HepG2 (cell line): ENCODE data around the gene FANCG. TPM values are rescaled to one million over a fixed set of nuclear protein-coding genes. Genes with fewer than 3 reads are reported as not detected.

Experiments
- CREB1 ChIP-seq, 2 experiments: fragments of 450-650 bp in 1 of 2; IDR thresholded peaks; 2 replicates each; pipeline ENCODE4 v1.6.1; 2016 to 2017; ENCODE audit warnings: control low read depth in 1 of 2, mild to moderate bottlenecking in 1 of 2, missing compliant biosample characterization in 1 of 2, missing genetic modification characterization in 1 of 2
- EP300 ChIP-seq, 3 experiments: sonication (generic) in 1 of 3; formaldehyde crosslinking in 1 of 3; IDR thresholded peaks; 2 replicates each; pipeline versions ENCODE4 v1.5.1 to v1.6.1; 2011 to 2020; ENCODE audit warnings: low read depth in 2 of 3, low read length in 2 of 3, borderline replicate concordance in 1 of 3, improper control_type of control experiment in 1 of 3, mild to moderate bottlenecking in 1 of 3, missing genetic modification reagents in 1 of 3, moderate library complexity in 1 of 3
- HMG20B ChIP-seq: conservative IDR thresholded peaks from 2 replicates; pipeline ENCODE4 v1.6.1; 2016; ENCODE audit warnings: missing genetic modification reagents, missing compliant biosample characterization
- HMGA1 ChIP-seq: sonication (generic); formaldehyde crosslinking; conservative IDR thresholded peaks from 2 replicates; pipeline ENCODE4 v1.4.0; 2020; ENCODE audit warnings: missing genetic modification reagents
- HOXA3 ChIP-seq: sonication (generic); formaldehyde crosslinking; IDR thresholded peaks from 2 replicates; pipeline ENCODE4 v1.5.0; 2020; ENCODE audit warnings: missing genetic modification reagents
- JUN ChIP-seq: sonication (generic); formaldehyde crosslinking; IDR thresholded peaks from 2 replicates; pipeline ENCODE4 v1.4.0; 2020; ENCODE audit warnings: mild to moderate bottlenecking, missing genetic modification reagents
- JUND ChIP-seq: sonication (generic); formaldehyde crosslinking; IDR thresholded peaks from 2 replicates; pipeline ENCODE4 v1.8.0; 2022; ENCODE audit warnings: mild to moderate bottlenecking, missing genetic modification reagents
- KDM4B ChIP-seq: sonication (generic); formaldehyde crosslinking; IDR thresholded peaks from 2 replicates; pipeline ENCODE4 v1.4.0; 2020; ENCODE audit warnings: missing genetic modification reagents
- KLF15 ChIP-seq: sonication (generic); formaldehyde crosslinking; IDR thresholded peaks from 2 replicates; pipeline ENCODE4 v1.8.1; 2023; ENCODE audit warnings: borderline replicate concordance, mild to moderate bottlenecking, inconsistent platforms, missing genetic modification reagents, mixed read lengths
- MED1 ChIP-seq: sonication (generic); formaldehyde crosslinking; IDR thresholded peaks from 2 replicates; pipeline ENCODE4 v1.4.0; 2020; ENCODE audit warnings: missing genetic modification reagents
- NCOA5 ChIP-seq: sonication (generic); formaldehyde crosslinking; IDR thresholded peaks from 2 replicates; pipeline ENCODE4 v1.4.0; 2020; ENCODE audit warnings: missing genetic modification reagents
- PAX8 ChIP-seq: sonication (generic); formaldehyde crosslinking; IDR thresholded peaks from 2 replicates; pipeline ENCODE4 v1.8.0; 2022; ENCODE audit warnings: mild to moderate bottlenecking, missing genetic modification reagents, borderline replicate concordance
- SMYD3 ChIP-seq: sonication (generic); formaldehyde crosslinking; IDR thresholded peaks from 2 replicates; pipeline ENCODE4 v1.8.1; 2023; ENCODE audit warnings: mild to moderate bottlenecking, missing genetic modification reagents
- TOE1 ChIP-seq: sonication (generic); formaldehyde crosslinking; IDR thresholded peaks from 2 replicates; pipeline ENCODE4 v1.4.0; 2020; ENCODE audit warnings: mild to moderate bottlenecking, missing genetic modification reagents
- ZBTB7B ChIP-seq: sonication (generic); formaldehyde crosslinking; IDR thresholded peaks from 2 replicates; pipeline ENCODE4 v1.4.0; 2020; ENCODE audit warnings: missing genetic modification reagents
- ZNF274 ChIP-seq: sonication (generic); formaldehyde crosslinking; IDR thresholded peaks from 2 replicates; pipeline ENCODE4 v1.5.1; 2020; ENCODE audit warnings: mild to moderate bottlenecking, missing genetic modification reagents
- ZNF276 ChIP-seq: sonication (generic); formaldehyde crosslinking; IDR thresholded peaks from 2 replicates; pipeline ENCODE4 v1.4.0; 2020; ENCODE audit warnings: mild to moderate bottlenecking, low read depth, missing genetic modification reagents
- ZNF431 ChIP-seq: sonication (generic); formaldehyde crosslinking; IDR thresholded peaks from 2 replicates; pipeline ENCODE4 v1.9.0; 2022; ENCODE audit warnings: missing genetic modification reagents, low read depth, mild to moderate bottlenecking, borderline replicate concordance
- ZNF510 ChIP-seq: sonication (generic); formaldehyde crosslinking; IDR thresholded peaks from 2 replicates; pipeline ENCODE4 v1.4.0; 2020; ENCODE audit warnings: low read depth, mild to moderate bottlenecking, missing genetic modification reagents
- ZNF549 ChIP-seq: sonication (generic); formaldehyde crosslinking; IDR thresholded peaks from 2 replicates; pipeline ENCODE4 v1.5.0; 2020; ENCODE audit warnings: missing genetic modification reagents
- ZNF605 ChIP-seq: sonication (generic); formaldehyde crosslinking; IDR thresholded peaks from 2 replicates; pipeline ENCODE4 v1.8.0; 2022; ENCODE audit warnings: mild to moderate bottlenecking, missing genetic modification reagents
- ZNF841 ChIP-seq: sonication (generic); formaldehyde crosslinking; IDR thresholded peaks from 2 replicates; pipeline ENCODE4 v1.8.1; 2023; ENCODE audit warnings: missing genetic modification reagents, borderline replicate concordance
- ZSCAN31 ChIP-seq: sonication (generic); formaldehyde crosslinking; IDR thresholded peaks from 2 replicates; pipeline ENCODE4 v1.5.0; 2020; ENCODE audit warnings: low read depth, mild to moderate bottlenecking, missing genetic modification reagents
- polyA plus RNA-seq, 8 experiments: library from polyadenylated mRNA; depleted of rRNA in 3 of 8; stranded (reverse) in 7 of 8; unstranded in 1 of 8; fragments of >200 nt; fragmentation: Illumina TruSeq in 4 of 8; extraction: Trizol in 4 of 8; gene quantifications; 2 replicates each; pipeline versions ENCODE4 v1.2.1 to v1.2.3, GENCODE V29; 2011 to 2016; ENCODE audit warnings: low read depth in 4 of 8, missing spikeins in 1 of 8, mixed read lengths in 1 of 8; ENCODE audit not compliant: insufficient read depth in 1 of 8
- total RNA-seq, 5 experiments: library from RNA; depleted of rRNA; stranded (reverse); fragments of >200 nt; fragmentation: Illumina TruSeq; extraction: Trizol; gene quantifications; 2 replicates each; pipeline ENCODE4 v1.2.3, GENCODE V29; 2016; ENCODE audit warnings: low read depth in 1 of 5
- TF ChIP-seq, protein P1 (sequence below): sonication (generic); formaldehyde crosslinking; IDR thresholded peaks from 2 replicates; pipeline ENCODE4 v1.8.1; 2023; ENCODE audit warnings: mild to moderate bottlenecking, inconsistent platforms, moderate library complexity, missing genetic modification reagents, borderline replicate concordance
- TF ChIP-seq, protein P2 (sequence below): sonication (generic); formaldehyde crosslinking; IDR thresholded peaks from 2 replicates; pipeline ENCODE4 v1.8.0; 2022; ENCODE audit warnings: missing genetic modification reagents, mild to moderate bottlenecking, borderline replicate concordance

Gene FANCG
- total and polyA plus RNA-seq, 2 of the 13 experiments (the other 11 are each of a cell fraction or from before 2014, with no cell fraction given), result 14.4 to 45.1 TPM

- TF ChIP-seq, protein P1, sequence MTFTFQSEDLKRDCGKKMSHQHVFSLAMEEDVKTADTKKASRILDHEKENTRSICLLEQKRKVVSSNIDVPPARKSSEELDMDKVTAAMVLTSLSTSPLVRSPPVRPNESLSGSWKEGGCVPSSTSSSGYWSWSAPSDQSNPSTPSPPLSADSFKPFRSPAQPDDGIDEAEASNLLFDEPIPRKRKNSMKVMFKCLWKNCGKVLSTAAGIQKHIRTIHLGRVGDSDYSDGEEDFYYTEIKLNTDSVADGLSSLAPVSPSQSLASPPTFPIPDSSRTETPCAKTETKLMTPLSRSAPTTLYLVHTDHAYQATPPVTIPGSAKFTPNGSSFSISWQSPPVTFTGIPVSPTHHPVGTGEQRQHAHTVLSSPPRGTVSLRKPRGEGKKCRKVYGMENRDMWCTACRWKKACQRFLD (CRISPR knock-in tag), result peak; percentile 44; the same call in 1 of the 2 replicates
- TF ChIP-seq NCOA5 (CRISPR knock-in tag) (no peak), SMYD3 (CRISPR knock-in tag) (no peak), ZBTB7B (CRISPR knock-in tag) (peak; percentile 36; the same call in 1 of the 2 replicates), ZNF510 (CRISPR knock-in tag) (peak; percentile 64; the same call in 1 of the 2 replicates), ZNF841 (CRISPR knock-in tag) (no peak), MED1 (CRISPR knock-in tag) (peak; percentile 43), ZSCAN31 (peak; percentile 72; the same call in 1 of the 2 replicates), EP300 (IDR thresholded peaks at IDR 0.05; ENCODE audit: low read depth in 2 of 2, low read length in 2 of 2) (peak in 1 of 2 experiments; percentile 46; a peak in 1 of 4 replicates), EP300 (CRISPR knock-in tag; IDR thresholded peaks at IDR 0.05; ENCODE audit: borderline replicate concordance) (no peak), HMG20B (CRISPR knock-in tag) (no peak), KLF15 (CRISPR knock-in tag) (no peak), TOE1 (CRISPR knock-in tag) (no peak), ZNF431 (CRISPR knock-in tag) (peak; percentile 86; the same call in 1 of the 2 replicates), ZNF276 (CRISPR knock-in tag) (peak; percentile 79; the same call in 1 of the 2 replicates), JUND (CRISPR knock-in tag) (no peak; the same call in 1 of the 2 replicates), PAX8 (CRISPR knock-in tag) (peak; percentile 65; the same call in 1 of the 2 replicates), KDM4B (no peak; the same call in 1 of the 2 replicates), JUN (CRISPR knock-in tag) (no peak), ZNF274 (CRISPR knock-in tag) (peak; percentile 27; the same call in 1 of the 2 replicates), ZNF549 (CRISPR knock-in tag) (no peak), CREB1 (IDR thresholded peaks at IDR 0.05) (peak; percentile 24; the same call in 1 of the 2 replicates), CREB1 (CRISPR knock-in tag; IDR thresholded peaks at IDR 0.05) (no peak), ZNF605 (CRISPR knock-in tag) (no peak), HMGA1 (CRISPR knock-in tag) (no peak), HOXA3 (no peak)
- TF ChIP-seq, protein P2, sequence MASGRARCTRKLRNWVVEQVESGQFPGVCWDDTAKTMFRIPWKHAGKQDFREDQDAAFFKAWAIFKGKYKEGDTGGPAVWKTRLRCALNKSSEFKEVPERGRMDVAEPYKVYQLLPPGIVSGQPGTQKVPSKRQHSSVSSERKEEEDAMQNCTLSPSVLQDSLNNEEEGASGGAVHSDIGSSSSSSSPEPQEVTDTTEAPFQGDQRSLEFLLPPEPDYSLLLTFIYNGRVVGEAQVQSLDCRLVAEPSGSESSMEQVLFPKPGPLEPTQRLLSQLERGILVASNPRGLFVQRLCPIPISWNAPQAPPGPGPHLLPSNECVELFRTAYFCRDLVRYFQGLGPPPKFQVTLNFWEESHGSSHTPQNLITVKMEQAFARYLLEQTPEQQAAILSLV, result peak; percentile 60; the same call in 1 of the 2 replicates
Observed at GRCh38 chr9:35071814-35072460, 7.8 kb downstream of the FANCG start (continued).
